T-helper 2 cell treated with Interferon-gamma antibody and Interleukin-4, amounts not matched to agents 100 ng/mL and 5 ng/mL, for 36 hours (primary cell): Measurements from ENCODE around the gene KRT20. TPM values are rescaled to one million over a fixed set of nuclear protein-coding genes. Genes with fewer than 3 reads are reported as not detected.
"Not testable (repeated sequence)": the region's sequence is repeated elsewhere in the genome, so short reads cannot be mapped to it uniquely, and the experiment has no call there.

Experiments
- intact Hi-C: fragments of 100-400 bp; cut with micrococcal nuclease; formaldehyde crosslinking; loops from one replicate; pipeline ENCODE4 v1.15.1; 2023
- total RNA-seq: library from RNA; stranded (reverse); gene quantifications from 2 replicates; pipeline ENCODE4 v1.2.3, GENCODE V29; 2022

Gene KRT20
- total RNA-seq, 1 donor from 2014 or later: not detected

DNA sequence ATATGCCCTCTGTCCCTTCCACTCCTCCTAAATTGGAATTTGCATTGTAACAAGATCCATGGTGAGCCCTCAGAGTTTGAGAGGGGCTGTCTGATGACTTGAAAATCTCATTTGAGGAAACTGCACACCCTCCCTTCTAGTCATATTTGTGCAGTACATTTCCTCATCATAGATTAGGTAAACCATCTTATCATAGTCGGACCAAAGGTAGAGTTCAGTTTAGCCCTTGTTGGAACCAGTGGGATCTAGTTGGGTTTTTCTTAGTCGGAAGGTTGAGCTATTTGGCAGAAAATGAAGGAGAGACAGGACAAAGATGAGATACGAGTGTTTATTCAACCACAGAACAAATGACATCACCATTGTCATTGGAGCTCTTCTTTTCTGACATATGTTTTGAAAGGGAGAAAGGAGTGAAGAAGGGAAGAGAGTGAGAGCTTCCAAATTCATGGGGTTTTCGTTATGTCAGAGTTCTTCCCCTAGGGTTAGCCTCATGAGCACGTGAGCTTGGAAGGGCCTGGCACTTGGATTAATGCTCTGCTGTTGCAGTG is 15.8 kb upstream of the KRT20 start:
- intact Hi-C loops: no loop called here

DNA sequence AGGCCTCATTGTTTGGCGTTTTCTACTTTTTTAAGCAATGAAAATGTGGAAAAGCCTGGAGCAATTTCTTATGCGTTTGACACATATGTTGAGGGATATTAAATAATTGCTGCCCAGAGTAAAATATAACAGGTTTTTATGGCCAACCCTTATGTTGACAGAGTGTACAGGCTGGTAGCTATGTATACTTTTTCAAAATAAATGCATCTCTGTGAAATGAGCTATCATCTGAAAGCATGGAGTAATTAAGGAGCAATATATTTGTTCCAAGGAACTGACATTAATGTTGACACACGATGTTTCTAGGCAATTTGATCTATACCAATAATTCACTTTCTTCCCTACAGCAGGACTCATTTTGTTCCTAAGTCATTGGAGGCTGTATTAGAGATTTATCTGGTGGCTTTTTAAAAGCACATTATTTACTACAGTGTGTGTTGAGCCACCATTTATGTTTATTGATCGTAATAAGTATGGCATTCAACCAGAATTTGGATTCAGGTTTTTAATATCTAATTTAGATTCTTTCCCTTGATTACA is 11.9 kb upstream of the KRT20 start:
- intact Hi-C loops: no loop called here

DNA sequence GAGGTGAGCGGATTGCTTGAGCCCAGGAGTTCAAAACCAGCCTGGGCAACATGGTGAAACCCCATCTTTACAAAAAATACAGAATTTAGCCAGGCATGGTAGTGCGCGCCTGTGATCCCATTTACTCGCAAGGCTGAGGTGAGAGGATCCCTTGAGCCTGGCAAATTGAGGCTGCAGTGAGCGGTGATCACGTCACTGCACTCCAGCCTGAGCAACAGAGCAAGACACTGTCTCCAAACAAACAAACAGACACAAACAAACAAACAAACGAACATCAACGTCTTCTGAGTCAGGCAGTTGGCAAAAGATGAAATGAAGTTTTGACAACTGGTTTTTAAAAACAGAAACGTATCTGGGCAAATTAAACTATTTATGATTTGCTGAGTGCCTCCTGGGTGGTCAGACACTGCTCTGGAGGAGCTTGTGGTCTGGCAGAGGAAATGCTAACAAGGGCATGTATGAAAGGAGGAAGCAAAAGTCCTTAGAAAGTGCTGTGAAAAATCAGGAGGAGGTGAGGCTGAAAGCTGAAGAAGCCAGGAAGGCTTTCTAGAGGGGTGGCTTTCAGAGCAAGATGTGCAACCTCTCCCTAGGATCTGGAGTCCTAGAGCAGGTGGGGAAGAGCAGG is 10.2 kb upstream of the KRT20 start:
- intact Hi-C loops: no loop called here

- intact Hi-C loops: no loop called here
These were observed 3.2 kb upstream of the KRT20 start for GRCh38 chr17:40888196-40888720.

- intact Hi-C loops: no loop called here
These were observed 1.0 kb upstream of the KRT20 start for GRCh38 chr17:40886090-40886489.

GRCh38 chr17:40883626-40884334 is 1.3 kb downstream of the KRT20 start:
- intact Hi-C loops: no loop called here

- intact Hi-C loops: no loop called here
These were observed 2.0 kb downstream of the KRT20 start for GRCh38 chr17:40883031-40883430.

DNA sequence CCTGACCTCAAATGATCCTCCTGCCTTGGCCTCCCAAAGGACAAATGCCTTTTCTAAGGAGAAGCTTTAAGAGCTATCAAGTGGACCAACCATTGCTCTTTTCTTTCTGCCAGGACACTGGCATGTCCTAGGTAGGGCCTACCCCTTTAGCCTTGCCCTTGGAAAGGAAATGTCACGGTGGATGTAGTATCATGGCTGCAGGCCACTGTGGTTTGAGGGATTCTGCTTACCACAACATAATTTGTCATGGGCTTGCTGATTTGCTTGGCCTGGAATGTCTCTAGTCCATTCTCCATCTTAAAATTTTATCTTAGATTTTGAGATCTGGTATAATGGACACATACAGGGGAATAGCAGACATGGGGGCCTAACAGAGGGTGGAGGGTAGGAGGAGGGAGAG is 6.0 kb downstream of the KRT20 start:
- intact Hi-C loops: no loop called here

GRCh38 chr17:40878044-40878443 is 7.0 kb downstream of the KRT20 start:
- intact Hi-C loops: no loop called here

DNA sequence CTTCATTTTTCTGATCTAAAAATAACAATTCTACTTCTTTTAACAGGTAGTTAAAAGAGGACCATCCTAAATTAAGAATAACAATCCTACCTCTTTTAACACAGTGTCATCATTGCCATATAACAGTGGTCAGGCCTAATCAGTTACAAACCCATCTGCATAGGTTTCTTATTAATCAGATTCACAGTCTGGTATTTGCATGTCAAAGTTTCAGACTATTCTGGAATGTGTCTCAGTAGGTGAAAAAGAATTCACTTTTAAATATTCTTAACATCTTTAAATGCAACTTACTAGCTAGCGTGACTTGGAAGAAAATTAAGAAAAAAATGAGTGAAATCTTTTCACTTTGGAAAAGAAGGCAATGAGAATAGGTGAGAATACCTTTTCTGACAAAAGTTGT is 11.2 kb downstream of the KRT20 start:
- intact Hi-C loops: no loop called here

DNA sequence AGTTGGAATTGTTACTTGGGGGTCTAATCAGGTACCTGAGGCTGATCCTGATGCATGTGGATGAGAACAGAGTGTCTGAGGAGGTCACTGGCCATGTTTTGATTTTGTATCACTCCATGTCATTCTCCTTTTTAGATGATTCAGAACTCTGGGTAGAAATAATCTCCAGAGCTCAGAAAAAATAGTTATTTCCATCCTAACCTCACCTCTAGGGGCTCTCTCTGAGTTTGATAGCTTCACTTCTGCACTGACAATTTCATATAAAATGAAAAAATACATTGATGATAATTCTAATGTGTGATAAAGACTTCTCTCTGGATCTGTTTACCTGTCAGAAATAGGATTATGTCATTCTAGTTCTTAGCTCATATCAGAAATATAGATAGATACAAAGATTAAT is 11.8 kb downstream of the KRT20 start:
- intact Hi-C loops: no loop called here

DNA sequence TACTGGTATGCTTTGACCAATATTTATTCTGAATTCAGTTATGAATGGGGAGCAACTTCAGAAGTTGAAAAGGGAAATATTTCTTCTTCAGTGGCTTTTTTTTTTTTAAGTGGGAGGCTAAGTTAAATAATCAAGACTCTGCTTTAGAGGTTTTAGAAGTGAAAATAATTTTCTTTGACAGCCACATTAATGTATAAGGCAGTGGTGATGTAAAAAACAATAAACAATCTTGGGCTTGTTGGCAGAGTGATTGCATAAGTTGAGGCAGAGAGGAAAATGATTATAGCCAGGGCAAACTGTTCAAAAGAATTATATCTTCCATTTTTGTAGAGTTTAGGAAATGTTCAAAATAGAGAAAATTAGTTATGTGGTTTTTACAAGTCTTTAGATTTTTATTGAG is 12.6 kb downstream of the KRT20 start:
- intact Hi-C loops: no loop called here

DNA sequence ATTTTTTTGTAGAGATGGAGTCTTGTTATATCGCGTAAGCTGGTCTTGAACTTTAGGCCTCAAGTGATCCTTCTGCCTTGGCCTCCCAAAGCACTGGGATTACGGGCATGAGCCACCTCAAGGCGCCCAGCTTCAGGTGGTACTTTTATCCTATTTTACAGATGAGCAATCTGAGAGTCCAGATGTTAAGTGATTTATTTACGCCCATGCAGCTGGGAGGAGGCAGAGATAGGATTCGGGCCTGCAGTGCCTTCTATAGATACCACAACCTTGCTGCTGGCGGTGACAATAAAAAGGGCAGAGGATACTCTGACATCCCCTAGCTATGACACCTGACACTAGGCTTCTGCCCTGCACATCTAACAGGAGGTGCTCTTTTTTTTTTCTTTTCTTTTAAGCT is 13.7 kb downstream of the KRT20 start:
- intact Hi-C loops: no loop called here

- intact Hi-C loops: no loop called here
These were observed 14.9 kb downstream of the KRT20 start for GRCh38 chr17:40870136-40870535.

- intact Hi-C loops: no loop called here
These were observed 18.2 kb downstream of the KRT20 start, which contains the start of gene KRT12 for GRCh38 chr17:40866838-40867237. TSS of gene KRT12 (minus strand) at chr17:40867223. CDS start at chr17:40867186, 37 bp downstream.

DNA sequence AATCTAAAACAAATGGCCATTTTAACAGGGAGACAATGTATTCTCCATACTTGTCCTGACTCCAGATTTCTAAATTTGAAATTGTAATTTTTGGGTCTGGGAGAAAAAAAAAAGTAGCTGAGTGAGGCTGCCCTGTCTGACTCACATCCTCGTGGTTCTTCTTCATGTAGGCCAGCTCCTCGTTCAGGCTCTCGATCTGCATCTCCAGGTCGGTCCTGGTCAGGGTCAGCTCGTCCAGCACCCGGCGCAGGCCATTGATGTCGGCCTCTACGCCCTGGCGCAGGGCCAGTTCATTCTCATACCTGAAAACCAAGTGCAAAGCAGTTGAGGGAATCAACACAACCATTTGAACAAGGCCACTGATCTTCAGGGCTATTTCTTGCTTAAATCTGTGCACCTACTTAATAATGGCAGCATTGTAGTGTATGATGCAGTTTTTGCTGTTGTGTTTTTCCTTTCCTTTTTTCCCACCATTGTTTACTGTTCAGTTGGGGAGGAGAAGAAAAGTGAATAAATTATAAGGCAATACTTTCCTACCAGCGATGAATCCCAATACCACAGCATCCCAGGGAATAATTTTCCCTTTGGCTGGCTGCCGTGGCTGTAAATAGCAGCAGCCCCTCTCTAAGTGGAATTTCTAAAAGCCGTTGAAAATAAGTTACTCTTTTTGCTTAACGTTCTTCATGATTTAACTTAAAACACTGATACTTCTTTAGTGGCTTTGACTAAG is 20.2 kb downstream of the KRT20 start:
- intact Hi-C loops: no loop called here

DNA sequence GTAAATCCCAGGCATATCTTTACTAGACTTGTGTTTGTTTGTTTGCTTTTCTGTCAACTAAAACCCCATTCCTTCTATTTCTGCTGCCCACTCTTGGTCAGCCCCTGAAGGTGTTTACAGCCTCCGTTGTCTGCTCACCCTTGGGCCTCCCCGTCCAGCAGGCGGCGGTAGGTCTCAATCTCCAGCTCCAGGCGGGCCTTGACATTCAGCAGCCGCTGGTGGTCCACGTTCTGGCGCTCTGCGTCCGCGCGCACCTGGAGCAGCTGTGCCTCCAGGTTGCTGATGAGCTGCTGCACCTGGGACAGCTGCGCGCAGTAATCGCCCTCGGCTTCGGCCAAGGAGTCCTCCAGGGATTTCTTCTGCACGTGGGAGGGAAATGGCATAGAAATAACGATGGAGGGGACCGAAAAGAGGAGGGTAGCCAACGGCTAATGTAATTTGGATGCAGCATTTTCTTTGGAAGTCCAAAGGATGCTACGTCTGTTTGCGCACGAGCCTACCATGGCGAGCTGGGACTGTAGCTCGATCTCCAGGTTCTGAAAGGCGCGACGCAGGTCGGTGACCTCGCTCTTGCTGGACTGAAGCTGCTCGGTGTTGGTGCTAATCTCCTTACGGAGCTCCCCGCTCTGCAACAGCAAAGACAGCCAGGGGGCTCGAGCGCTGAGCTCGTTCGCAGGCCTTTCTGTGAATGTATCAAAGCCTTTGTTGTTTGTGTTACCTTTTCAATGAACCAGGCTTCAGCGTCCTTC is 21.9 kb downstream of the KRT20 start:
- intact Hi-C loops: no loop called here

GRCh38 chr17:40859536-40859935 is 25.5 kb downstream of the KRT20 start:
- intact Hi-C loops: no loop called here

DNA sequence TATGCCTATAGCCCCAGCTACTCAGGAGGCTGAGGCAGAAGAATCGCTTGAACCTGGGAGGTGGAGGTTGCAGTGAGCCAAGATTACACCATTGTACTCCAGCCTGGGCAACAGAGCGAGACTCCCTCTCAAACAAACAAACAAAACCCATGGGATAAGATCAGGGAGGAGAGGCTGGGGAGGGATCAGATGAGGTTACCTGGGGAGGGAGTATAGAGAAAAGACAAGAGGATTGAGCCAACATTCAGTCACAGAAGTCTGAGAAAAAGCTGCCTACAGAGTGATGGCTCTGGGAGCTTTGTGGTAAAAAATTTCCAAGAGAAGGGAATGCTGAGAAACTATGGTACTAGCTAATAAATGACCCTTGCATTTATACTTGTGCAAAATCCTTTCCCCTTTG is 26.4 kb downstream of the KRT20 start:
- intact Hi-C loops: not testable (repeated sequence)

DNA sequence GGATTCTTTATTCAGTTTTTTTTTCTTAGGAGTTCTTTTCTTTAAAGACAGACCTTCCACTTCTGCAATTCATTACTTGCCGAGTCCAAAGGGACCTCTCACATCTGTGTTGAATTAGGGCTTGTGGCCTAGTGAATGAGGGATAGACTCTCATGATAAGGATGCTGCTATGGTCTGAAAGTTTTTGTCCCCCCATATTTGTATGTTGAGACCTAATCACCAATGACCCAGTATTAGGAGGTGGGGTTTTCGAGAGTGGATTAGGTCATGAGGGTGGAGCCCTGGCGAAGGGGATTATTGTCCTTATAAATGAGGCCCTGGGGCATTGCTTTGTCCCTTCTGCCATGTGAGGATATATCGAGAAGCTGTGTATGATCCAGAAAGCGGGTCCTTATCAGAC is 27.5 kb downstream of the KRT20 start:
- intact Hi-C loops: loop anchor here (2.0 kb wide), 1 partner anchor 805 kb away; no protein-coding TSS in a partner anchor
